GM20431 (cell line): ENCODE data around the gene G2E3.
"Not testable (repeated sequence)": the region's sequence is repeated elsewhere in the genome, so short reads cannot be mapped to it uniquely, and the experiment has no call there.

Source experiments
- in situ Hi-C: fragments of 300-500 bp; cut with MseI, MboI; formaldehyde crosslinking; loops from one replicate; pipeline ENCODE4 v1.15.0; 2020; ENCODE audit warnings: low sequenced_read_pairs; ENCODE audit not compliant: unreplicated experiment

Gene G2E3, protein sequence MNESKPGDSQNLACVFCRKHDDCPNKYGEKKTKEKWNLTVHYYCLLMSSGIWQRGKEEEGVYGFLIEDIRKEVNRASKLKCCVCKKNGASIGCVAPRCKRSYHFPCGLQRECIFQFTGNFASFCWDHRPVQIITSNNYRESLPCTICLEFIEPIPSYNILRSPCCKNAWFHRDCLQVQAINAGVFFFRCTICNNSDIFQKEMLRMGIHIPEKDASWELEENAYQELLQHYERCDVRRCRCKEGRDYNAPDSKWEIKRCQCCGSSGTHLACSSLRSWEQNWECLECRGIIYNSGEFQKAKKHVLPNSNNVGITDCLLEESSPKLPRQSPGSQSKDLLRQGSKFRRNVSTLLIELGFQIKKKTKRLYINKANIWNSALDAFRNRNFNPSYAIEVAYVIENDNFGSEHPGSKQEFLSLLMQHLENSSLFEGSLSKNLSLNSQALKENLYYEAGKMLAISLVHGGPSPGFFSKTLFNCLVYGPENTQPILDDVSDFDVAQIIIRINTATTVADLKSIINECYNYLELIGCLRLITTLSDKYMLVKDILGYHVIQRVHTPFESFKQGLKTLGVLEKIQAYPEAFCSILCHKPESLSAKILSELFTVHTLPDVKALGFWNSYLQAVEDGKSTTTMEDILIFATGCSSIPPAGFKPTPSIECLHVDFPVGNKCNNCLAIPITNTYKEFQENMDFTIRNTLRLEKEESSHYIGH

DNA sequence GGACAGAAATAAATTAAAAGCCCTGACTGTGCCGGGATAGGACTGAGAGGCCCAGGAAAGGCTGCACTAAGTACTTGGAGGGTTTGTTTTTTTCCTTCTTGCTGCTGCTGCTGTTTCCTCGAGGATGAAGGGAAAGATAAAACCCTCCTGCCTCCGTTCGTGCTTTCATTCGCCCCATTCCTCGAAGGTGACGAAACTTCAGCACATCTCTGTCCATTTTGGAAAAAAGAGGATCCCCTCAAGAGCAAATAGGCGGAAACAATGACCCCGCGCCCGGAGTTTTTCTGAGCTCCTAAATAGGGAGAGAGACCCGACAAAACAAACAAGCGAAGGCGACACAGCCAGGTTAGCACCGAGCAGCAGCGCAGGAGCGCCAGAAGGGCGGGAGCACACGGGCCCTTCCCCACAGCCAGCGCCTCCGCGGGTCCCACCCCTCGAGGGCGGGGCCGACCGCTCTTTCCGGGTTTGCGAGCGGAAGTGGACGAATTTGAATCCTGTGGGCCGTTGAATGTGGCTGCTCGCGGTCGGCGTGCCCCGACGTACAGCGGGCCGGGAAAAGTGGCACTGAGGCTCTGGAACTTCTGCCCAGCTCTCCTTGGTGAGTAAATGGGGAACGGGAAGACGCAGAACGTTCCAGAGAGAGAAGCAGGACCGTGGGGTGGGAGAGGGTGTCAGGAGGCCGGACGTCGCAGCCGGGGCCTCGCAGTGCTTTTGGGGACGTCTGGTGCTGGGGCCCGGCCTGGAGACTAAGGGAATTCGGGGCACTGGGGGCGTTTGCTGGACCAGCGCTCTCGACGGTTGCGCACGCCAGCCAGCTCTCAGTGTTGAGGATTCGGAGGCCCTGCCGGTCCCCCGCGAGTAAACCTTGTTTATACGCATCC is at the start of gene G2E3:
Gene G2E3, plus strand, starts transcription at position 484 of the 881 bp plus-strand sequence. CDS start 21,922 bp downstream, outside the sequence.
- in situ Hi-C loops: no loop called here

DNA sequence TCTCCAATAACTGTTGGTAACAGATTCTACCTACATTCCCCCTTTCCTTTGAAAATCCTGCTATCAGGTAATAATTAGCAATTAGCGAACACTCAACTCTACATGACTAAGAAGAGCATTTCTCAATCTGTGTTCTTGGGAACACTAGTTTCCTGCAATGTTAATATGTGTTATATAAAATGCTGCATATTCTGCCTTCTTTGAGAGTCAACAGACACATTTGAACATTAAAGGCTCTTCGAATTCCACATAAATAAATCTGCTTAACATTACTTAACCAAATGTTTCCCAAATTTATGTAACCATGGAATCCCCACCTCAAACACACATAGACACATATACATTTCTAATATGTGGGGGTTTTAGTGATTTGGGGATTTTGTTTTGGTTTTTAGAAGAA is 41.2 kb upstream of the G2E3 start:
- in situ Hi-C loops: no loop called here

DNA sequence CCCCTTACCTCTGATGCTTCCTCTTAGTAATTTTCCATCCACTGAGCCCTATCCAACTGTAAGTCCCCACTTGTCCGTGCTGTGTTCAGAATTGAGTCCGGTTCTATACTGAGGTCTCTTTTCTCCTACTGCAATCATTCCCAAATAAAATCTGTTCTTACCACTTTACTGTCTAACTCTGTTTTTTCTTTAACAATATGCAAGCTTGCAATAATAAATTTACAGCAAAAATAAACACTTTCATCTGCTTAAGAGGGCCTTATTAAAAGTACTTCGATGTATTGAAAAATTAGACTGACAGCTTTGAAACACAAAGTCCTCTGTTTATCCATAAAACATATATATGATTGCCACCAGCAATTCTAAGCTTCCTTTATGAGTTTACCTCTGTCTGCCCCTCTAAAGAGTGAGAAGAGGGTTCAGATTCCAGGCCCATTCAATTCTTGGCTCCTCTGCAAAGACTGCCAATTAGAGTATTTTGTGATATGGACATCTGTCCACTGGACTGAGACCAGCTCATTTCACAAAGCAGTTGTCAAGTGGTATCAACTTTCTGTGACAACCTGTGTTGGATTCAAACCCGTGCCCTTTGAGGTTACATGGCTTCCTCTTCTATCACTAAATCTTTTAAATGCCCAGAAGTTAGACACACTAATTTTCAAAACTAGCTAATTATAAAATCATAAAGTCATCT is 39.9 kb upstream of the G2E3 start:
- in situ Hi-C loops: no loop called here

DNA sequence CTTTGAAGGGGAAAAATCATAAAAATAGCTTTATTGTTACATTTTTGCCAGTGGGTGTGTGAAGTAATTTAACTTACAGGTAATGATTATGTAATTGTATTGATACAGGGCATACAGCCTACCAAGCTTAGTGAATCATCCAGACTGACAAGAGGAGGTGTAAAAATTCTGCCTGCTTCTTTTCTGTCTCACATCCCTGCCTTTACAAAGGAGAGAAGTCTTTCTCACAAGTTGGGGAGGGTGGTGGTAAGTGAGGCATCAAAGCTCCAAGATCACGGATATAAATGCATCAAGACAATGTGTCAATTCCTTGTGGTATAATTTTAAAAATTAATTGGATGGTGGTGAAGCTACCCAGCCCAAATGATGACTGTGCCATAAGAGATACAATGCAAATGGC is 39.0 kb upstream of the G2E3 start:
- in situ Hi-C loops: no loop called here

DNA sequence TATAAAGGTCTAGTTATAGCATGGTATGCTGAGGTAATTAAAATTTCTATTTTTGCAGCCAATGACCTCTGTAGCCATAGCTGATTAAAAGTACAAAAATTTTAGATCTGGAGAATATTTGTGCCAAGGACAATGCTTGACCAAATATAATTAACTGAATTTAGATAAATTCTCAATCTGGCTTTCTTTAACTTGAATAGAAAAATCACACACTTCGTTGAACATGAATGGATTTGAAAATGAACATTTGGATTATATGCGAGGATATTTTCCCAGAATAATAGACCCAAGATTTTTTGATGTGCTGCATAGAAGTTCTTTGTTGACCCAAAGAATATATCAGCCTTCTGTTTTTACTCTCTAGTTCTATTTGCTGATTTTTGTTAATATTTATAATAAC is 38.4 kb upstream of the G2E3 start:
- in situ Hi-C loops: no loop called here

DNA sequence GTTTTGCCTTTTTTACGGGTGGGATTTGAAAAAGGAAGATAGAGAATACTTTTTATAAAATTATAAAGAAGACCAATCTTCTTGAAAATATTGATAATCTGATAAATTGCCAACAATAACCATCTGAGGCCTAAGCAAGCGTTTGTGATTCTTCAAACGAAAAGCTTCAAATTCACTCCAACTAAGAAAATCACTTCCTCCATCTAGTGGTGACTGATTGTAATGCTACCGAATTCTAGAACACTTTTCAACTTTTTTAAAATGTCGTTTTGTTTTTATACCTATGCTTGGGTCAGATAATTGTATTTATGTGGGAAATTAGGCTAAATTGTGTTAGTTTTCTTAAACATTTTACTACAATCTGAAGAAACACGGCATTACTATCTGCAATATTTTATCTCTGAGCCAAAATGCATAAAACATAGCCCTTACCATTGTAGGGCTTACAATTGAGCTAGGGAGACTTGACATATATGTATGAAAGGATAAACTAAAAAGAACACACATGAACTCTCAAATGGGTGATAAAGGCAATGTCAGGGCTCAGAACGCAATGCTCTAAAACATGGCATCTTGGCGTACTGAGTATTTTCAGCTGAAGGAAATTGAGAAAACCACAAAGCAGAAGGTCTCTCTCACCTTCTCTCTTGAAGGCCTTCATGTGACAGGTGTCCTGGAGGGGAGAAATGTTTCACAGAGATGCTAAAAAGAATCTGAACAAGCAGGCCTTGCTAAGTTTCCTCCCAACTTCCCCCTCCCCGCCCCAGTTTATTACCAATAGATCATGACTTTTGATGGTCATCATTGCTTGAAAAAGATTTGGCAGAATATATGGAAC is 36.8 kb upstream of the G2E3 start:
- in situ Hi-C loops: no loop called here

DNA sequence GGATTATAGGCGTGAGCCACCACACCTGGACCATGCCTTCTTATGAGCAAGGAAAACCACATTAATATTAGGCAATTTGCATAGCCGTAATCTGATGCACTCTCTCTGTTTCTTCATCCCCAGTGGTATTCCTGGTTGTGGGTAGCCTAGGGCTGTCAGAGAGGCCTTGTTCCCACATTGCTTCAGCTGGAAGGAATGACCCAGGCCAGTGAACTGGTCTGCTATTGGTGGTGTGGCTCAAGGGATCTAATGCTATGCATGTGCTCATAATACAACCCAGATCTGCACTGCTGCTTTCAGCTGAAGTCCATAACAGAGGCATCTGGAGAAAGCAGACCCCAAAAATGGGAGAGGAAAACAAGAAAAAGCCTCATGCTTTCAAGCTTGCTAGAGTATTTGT is 33.1 kb upstream of the G2E3 start:
- in situ Hi-C loops: no loop called here

DNA sequence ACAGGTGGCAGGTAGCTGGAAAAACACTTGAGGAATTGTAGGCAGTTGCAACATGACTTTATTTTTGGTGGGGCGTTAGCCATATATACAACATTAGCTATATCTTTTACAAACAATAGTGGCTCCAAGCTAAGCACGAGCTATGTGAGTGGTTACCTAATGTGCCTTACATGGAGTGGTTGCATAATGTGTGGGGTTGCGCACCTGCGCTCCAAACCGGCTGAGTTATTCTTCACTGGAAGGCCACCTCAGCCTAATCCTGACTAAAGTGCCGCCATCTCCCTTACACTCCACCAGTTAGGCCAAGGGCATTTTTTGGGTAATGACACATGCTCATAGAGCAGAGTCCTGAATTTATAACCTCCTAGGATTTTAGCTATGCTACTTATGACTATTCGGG is 31.8 kb upstream of the G2E3 start:
- in situ Hi-C loops: no loop called here

DNA sequence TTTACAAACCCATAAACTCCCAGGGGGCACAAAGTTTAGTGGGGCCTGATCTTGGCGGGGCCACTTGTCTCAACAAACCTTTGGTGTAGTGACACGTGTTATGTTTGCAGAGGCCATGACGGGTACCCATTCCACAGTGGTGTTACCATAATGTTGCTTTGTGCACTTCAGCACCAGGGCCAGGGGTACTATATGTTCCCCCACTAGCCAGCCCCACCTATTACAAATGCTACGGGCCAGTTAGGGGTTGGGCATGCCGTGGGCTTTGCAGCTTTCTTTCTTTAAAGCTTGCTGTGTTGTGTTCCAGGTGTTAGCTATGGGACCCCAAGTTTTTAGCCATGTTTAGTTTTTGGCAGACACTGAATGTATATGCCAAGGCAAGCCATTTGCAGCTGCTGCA is 30.8 kb upstream of the G2E3 start:
- in situ Hi-C loops: no loop called here

DNA sequence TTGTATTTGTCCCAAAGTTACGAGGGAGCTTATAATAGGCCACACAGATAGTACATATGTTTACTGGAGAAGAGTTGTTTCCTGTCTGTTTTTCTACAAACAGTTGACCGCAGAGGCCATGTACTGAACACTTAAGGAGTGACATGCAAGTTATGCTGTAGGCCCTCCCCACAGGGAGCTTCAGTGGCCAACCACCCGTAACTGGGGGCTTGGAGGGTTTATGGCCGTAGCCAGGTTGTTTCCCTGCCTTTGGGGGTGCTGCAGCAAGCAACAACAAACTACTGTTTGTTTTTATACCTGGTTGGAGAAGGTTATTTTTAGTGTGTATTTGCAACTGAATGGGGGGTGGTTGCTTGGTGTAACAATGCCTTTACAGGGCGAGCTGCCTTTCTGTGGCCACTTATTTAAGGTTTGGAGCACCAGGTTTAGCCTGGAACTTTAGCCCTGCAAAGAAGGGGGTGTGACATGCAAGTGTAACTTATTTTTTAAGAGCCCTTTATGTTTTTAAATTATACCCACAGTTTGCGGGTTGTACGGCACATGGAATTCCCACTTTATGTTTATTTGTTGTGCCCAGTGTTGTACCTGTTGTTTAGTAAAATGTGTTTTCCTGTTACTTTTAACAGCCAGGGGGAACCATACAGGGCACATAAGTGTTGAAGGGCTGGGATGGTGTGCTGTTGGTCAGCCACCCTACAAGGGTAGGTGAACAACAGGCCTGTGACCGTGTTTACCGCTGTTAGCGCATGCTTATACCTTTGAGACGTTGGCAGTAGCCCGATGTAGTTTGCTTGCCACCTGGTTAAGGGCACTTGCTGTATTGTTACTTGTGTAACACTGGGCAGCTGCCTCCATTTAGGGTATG is 29.9 kb upstream of the G2E3 start:
- in situ Hi-C loops: no loop called here

DNA sequence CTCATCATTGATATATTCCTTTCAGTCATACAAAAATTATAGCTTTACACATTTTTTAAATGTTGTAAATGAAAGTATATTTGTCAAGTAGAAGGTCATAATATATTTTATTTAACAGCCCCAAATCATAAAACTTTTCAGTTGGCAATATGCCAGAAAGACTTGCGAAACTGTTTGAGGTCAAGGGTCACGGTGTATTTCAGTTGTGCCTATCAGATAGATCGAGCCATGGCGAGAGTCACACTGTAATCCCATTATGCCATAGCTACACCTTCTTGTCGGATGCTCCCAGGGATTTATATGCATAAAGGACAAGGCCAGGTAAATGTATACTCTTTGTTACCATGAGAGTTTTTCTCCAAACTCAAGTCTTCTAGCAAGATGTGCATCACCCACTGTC is 26.7 kb upstream of the G2E3 start:
- in situ Hi-C loops: no loop called here

DNA sequence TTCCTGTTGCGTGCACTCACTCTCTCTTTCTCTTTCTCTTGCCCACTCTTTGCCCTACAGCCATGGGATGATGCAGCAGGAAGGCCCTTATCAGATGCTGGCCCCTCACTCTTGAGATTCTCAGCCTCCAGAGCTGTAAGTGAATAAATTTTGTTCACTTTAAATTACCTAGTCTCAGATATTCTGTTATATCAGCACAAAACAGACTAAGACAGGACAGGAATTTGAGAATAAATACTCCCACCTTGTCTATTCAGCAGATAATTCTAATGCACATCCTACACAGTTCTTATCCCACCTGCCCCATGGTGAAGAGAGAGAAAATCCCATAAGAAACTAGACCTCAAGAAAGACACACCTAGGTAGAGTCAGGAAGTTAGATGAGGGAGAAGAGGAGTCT is 25.8 kb upstream of the G2E3 start:
- in situ Hi-C loops: no loop called here

DNA sequence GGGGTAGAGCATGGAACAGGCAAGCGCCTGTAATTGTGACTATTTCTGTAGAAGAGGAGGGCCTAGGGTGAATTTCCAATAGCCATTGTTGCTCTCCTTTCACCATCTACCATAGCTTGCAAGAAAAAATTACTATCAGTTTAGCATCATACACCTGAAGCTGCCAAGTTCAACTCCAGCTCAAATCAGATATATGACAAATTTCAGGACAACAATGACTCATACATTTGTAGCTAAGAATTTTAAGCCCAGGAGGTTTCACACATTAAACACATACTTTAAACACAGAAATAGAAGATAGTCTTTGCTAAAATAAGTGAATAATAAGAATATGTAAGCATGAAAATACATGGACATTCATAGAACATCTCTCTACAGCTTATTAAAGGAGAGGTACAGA is 17.6 kb upstream of the G2E3 start:
- in situ Hi-C loops: no loop called here

DNA sequence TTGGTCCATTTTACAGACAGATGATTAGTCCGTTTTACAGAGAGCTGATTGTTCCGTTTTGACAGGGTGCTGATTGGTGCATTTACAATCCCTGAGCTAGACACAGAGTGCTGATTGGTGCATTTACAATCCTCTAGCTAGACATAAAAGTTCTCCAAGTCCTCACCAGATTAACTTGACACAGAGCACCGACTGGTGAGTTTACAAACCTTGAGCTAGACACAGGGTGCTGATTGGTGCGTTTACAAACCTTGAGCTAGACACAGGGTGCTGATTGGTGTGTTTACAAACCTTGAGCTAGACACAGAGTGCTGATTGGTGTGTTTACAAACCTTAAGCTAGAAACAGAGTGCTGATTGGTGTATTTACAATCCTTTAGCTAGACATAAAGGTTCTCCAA is 12.2 kb upstream of the G2E3 start:
- in situ Hi-C loops: not testable (repeated sequence)

DNA sequence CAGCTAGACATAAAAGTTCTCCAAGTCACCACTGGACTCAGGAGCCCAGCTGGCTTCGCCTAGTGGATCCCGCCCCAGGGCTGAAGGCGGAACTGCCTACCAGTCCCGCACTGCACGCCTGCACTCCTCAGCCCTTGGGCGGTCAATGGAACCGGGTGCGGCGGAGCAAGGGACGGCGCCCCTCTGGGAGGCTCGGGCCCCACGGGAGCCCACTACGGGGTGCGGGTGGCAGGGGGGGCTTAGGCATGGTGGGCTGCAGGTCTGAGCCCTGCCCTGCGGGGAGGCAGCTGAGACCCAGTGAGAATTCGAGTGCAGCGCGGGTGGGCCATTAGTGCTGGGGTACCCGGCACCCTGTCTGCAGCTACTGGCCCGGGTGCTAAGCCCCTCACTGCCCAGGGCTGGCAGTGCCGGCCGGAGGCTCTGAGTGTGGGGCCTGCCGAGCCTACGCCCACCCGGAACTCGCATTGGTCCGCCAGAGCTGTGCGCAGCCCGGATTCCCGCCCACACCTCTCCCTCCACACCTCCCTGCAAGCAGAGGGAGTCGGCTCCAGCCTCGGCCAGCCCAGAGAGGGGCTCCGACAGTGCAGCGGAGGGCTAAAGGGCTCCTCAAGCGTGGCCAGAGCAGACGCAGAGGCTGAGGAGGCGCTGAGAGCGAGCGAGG is 11.4 kb upstream of the G2E3 start:
- in situ Hi-C loops: no loop called here

DNA sequence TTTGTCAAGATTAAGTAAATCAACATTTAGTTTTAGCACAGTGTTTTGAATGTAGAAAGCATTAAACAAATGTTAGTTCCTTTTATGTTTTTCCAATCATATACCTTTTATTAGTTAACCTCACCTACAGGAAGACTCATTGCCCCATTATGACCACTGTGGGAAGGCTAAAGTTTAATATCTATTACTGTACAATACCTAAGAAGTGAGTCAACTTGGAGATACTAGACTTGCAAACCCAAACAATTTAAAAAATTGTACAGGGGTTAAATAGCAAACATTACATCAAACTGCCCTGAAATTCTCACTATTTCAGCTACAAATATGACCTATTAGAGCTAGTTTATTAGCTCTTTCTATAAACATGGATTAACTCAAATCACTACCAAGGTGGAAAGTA is 8.6 kb upstream of the G2E3 start:
- in situ Hi-C loops: no loop called here

DNA sequence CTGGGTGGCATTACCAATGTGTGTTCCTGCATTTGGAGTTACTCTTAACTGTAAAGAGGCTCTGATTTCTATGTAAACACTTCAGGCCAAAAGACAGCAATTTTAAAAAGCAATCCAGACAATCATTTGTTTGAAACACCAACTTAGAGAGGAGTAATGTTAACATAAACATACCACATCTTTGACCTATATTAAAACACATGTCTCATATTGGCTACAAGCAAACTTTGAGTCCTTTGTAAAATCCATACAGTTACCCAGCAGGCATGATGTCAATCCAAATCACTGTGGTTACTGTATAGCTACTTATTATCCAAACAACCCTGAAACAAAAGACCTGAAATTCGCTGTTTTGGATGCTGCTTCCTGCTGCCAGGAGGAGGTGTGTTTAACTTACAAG is 7.5 kb upstream of the G2E3 start:
- in situ Hi-C loops: no loop called here
